Hepatocyte (in vitro differentiated cells): ENCODE measurements around the gene AGAP1. TPM values are rescaled to one million over a fixed set of nuclear protein-coding genes. Genes with fewer than 3 reads are reported as not detected.

Experiments
- DNase-seq: peaks from one replicate; pipeline ENCODE4 v3.0.0-alpha.2; 2016; ENCODE audit warnings: low spot score
- H2AFZ ChIP-seq: fragments of 200-600 bp; sonication (generic); 2 replicates; pipeline ENCODE4 v1.6.0; 2016; ENCODE audit warnings: antibody characterized with exemption, mild to moderate bottlenecking
- H3K27ac ChIP-seq: fragments of 200-600 bp; sonication (generic); 2 replicates; pipeline ENCODE4 v1.5.1; 2016; ENCODE audit warnings: mild to moderate bottlenecking
- H3K27me3 ChIP-seq: fragments of 200-600 bp; sonication (generic); 2 replicates; pipeline ENCODE4 v1.6.1; 2016
- H3K36me3 ChIP-seq: fragments of 200-600 bp; sonication (generic); replicated peaks from 2 replicates; pipeline ENCODE4 v1.5.1; 2016; ENCODE audit warnings: low read depth; ENCODE audit not compliant: insufficient read depth
- H3K4me1 ChIP-seq: fragments of 200-600 bp; sonication (generic); 2 replicates; pipeline ENCODE4 v1.5.1; 2016; ENCODE audit warnings: mild to moderate bottlenecking, moderate library complexity; ENCODE audit not compliant: insufficient read depth
- H3K4me2 ChIP-seq: fragments of 200-600 bp; sonication (generic); 2 replicates; pipeline ENCODE4 v1.6.0; 2016
- H3K4me3 ChIP-seq: fragments of 200-600 bp; sonication (generic); 2 replicates; pipeline ENCODE4 v1.5.1; 2016; ENCODE audit warnings: mild to moderate bottlenecking
- H3K79me2 ChIP-seq: fragments of 200-600 bp; sonication (generic); 2 replicates; pipeline ENCODE4 v1.6.0; 2017; ENCODE audit warnings: mild to moderate bottlenecking
- H3K9me2 ChIP-seq: fragments of 200-600 bp; sonication (generic); replicated peaks from 2 replicates; pipeline ENCODE4 v1.6.0; 2017; ENCODE audit warnings: mild to moderate bottlenecking; ENCODE audit not compliant: insufficient read depth
- H3K9me3 ChIP-seq: fragments of 200-600 bp; sonication (generic); 2 replicates; pipeline ENCODE4 v1.5.1; 2016; ENCODE audit warnings: low read depth, mild to moderate bottlenecking
- H4K20me1 ChIP-seq: fragments of 200-600 bp; sonication (generic); 2 replicates; pipeline ENCODE4 v1.6.0; 2016; ENCODE audit warnings: mild to moderate bottlenecking; ENCODE audit not compliant: insufficient read depth, poor library complexity, severe bottlenecking
- CTCF ChIP-seq: fragments of 200-600 bp; sonication (generic); IDR thresholded peaks from 2 replicates; pipeline ENCODE4 v1.5.1; 2016; ENCODE audit warnings: antibody characterized with exemption, mild to moderate bottlenecking; ENCODE audit not compliant: poor library complexity
- EZH2 ChIP-seq: fragments of 200-600 bp; sonication (generic); IDR thresholded peaks from 2 replicates; pipeline ENCODE4 v1.6.1; 2016; ENCODE audit warnings: antibody characterized with exemption, mild to moderate bottlenecking, borderline replicate concordance
- EZH2phosphoT487 ChIP-seq: fragments of 200-600 bp; sonication (generic); IDR thresholded peaks from one replicate; pipeline ENCODE4 v1.6.1; 2018; ENCODE audit warnings: antibody characterized with exemption, mild to moderate bottlenecking, low read depth, moderate library complexity; ENCODE audit not compliant: unreplicated experiment, severe bottlenecking
- WGBS: methylation state at CpG from one replicate; pipeline ENCODE4 v1.1.6; 2016; ENCODE audit warnings: low lambda C conversion rate; ENCODE audit errors: missing lambda C conversion rate; 5-methylcytosine and 5-hydroxymethylcytosine counted together
- polyA plus RNA-seq: library from polyadenylated mRNA; unstranded; fragments of >200 nt; fragmentation: Nextera tagmentation; extraction: Ambion mirVana; gene quantifications from 2 replicates; pipeline ENCODE4 v1.2.1, GENCODE V29; 2016
- total RNA-seq: library from RNA; depleted of rRNA; stranded (reverse); fragments of >200 nt; gene quantifications from 2 replicates; pipeline ENCODE4 v1.2.3, GENCODE V29; 2014

The AGAP1 gene
- total and polyA plus RNA-seq, 2 experiments from 2014 or later: 12.1 to 20.0 TPM

GRCh38 chr2:236128321-236128720 is 634.5 kb downstream of the AGAP1 start:
- H3K4me1 ChIP-seq: no peaks in the 10 kb centered on the region
- H3K4me2 ChIP-seq: no peak overlapping the region
- H2AFZ ChIP-seq: no peak overlapping the region
- H3K79me2 ChIP-seq: no peaks in the 10 kb centered on the region
- no peaks in the 10 kb centered on the region for H3K36me3 ChIP-seq
- 93% methylated on average over 17 of the region's 17 CpGs for WGBS
- no peak overlapping the region for H3K27ac ChIP-seq
- no peaks in the 10 kb centered on the region for H3K9me3 ChIP-seq
- no peaks in the 10 kb centered on the region for H4K20me1 ChIP-seq
- H3K27me3 ChIP-seq: no peaks in the 10 kb centered on the region
- DNase-seq: no peak
- H3K4me3 ChIP-seq: no peak overlapping the region
- H3K9me2 ChIP-seq: no peaks in the 10 kb centered on the region
- TF ChIP-seq EZH2: no peak
- no peak for TF ChIP-seq CTCF
- no peak for TF ChIP-seq EZH2phosphoT487

GRCh38 chr2:236129935-236130334 is 636.1 kb downstream of the AGAP1 start:
- no peak for TF ChIP-seq EZH2
- no peak for TF ChIP-seq EZH2phosphoT487
- TF ChIP-seq CTCF: no peak
- 94% methylated on average over 4 of the region's 4 CpGs for WGBS

GRCh38 chr2:236130349-236130998 is 636.6 kb downstream of the AGAP1 start:
- DNase-seq: no peak
- no peaks in the 10 kb centered on the region for H4K20me1 ChIP-seq
- H3K27me3 ChIP-seq: no peaks in the 10 kb centered on the region
- no peaks in the 10 kb centered on the region for H3K9me3 ChIP-seq
- H3K4me1 ChIP-seq: no peaks in the 10 kb centered on the region
- TF ChIP-seq CTCF (no peak), EZH2phosphoT487 (no peak), EZH2 (no peak)
- H3K27ac ChIP-seq: no peak overlapping the region
- H3K4me3 ChIP-seq: no peak overlapping the region
- no peak overlapping the region for H3K4me2 ChIP-seq
- H3K36me3 ChIP-seq: no peaks in the 10 kb centered on the region
- 84% methylated on average over 6 of the region's 6 CpGs for WGBS
- no peaks in the 10 kb centered on the region for H3K79me2 ChIP-seq
- no peaks in the 10 kb centered on the region for H3K9me2 ChIP-seq
- no peak overlapping the region for H2AFZ ChIP-seq

More at GRCh38 chr2:236129935-236130334, 636.1 kb downstream of the AGAP1 start:
- Histone ChIP-seq H3K9me2 (no peaks in the 10 kb centered on the region), H3K9me3 (no peaks in the 10 kb centered on the region), H3K79me2 (no peaks in the 10 kb centered on the region), H4K20me1 (no peaks in the 10 kb centered on the region), H3K4me2 (no peak overlapping the region), H3K4me3 (no peak overlapping the region), H2AFZ (no peak overlapping the region), H3K4me1 (no peaks in the 10 kb centered on the region), H3K27me3 (no peaks in the 10 kb centered on the region), H3K27ac (no peak overlapping the region), H3K36me3 (no peaks in the 10 kb centered on the region)
- DNase-seq: no peak
